Raji (cell line): ENCODE measurements around the gene NFKBIB.

Experiments
- POLR2A ChIP-seq: IDR thresholded peaks from 2 replicates; pipeline ENCODE4 v1.6.1; 2011; ENCODE audit warnings: low read depth, low read length, control low read depth; ENCODE audit not compliant: insufficient read depth

The NFKBIB gene

GRCh38 chr19:38915329-38916321 lies 15.9 kb downstream of the NFKBIB start:
- TF ChIP-seq POLR2A, result no peak

GRCh38 chr19:38917516-38917915 lies 17.7 kb downstream of the NFKBIB start:
- TF ChIP-seq POLR2A, result no peak

DNA sequence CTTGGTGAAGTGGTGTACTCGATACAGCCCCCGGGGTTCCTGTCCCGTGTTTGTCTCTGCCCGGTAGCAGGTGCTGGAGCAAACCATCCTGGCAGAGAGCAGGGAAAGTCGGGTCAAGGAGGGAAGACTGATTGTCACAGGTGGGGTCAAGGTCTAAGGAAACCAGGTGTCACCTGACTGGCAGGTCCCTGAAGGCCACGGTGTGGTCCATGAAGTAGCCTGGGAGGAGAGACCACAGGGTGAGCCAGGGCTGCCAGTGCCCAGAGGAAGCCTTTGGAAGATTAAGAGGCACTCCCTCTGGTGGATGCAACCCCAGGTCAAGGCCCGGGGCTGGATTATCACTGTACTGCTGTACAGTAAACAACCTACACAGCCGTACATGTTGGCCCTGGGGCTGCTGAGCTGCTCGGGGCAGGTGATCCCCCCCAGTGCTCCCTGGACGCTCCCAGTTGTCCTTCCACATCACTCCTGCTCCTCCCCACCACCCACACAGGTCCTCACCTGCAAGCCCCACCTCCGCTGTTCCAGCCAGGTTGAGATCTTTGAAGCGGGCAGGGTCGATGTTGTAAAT lies 18.2 kb downstream of the NFKBIB start:
- no peak for TF ChIP-seq POLR2A

- no peak for TF ChIP-seq POLR2A
Observed at GRCh38 chr19:38918526-38918925, 18.8 kb downstream of the NFKBIB start.

GRCh38 chr19:38919837-38920601 lies 20.2 kb downstream of the NFKBIB start:
- TF ChIP-seq POLR2A, result no peak

- no peak for TF ChIP-seq POLR2A
Observed at GRCh38 chr19:38920602-38921419, 21.0 kb downstream of the NFKBIB start.

DNA sequence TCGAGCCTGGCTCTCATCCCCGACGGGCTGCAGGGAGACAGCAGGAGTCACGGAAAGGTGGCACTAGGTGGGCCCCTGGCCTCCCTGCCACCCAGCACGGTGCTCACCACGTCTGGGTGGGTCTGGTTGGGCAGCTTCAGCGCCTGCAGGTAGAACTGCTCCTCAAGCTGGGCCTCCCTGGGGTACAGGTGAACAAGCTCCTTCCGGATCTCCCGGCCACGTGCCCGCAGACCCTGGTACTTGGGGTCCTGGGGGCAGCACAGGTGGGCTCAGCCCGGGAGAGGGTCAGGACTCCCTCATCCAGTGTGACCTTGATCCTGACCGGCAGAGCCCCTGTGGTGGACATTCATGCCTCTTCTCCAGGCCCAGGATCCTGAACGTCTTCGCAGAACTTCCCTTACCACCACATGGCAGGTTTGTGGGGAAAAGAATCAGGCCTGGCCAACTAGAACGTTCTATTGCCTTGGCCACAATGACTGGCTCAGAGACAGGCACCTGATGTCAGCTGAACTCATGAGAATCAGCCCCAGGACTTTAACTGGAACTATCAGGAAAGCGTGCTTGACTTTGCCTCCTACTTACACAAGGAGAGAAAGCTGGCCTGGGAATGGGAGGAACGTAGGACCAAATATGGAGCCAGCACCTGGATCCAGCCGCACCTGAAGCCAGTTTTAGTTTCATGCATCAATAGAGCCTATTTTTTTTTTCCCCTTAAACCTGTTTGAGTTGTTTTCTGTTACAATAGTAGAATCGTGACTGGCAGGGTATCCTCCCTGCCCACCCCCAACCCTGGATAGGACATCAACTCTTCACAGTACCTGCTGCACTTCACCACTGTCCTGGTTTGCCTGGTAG lies 21.9 kb downstream of the NFKBIB start:
- TF ChIP-seq POLR2A, result no peak

- TF ChIP-seq POLR2A, result no peak
Observed at GRCh38 chr19:38922482-38922881, 22.7 kb downstream of the NFKBIB start.

GRCh38 chr19:38924388-38924787 lies 24.6 kb downstream of the NFKBIB start:
- TF ChIP-seq POLR2A, result no peak

DNA sequence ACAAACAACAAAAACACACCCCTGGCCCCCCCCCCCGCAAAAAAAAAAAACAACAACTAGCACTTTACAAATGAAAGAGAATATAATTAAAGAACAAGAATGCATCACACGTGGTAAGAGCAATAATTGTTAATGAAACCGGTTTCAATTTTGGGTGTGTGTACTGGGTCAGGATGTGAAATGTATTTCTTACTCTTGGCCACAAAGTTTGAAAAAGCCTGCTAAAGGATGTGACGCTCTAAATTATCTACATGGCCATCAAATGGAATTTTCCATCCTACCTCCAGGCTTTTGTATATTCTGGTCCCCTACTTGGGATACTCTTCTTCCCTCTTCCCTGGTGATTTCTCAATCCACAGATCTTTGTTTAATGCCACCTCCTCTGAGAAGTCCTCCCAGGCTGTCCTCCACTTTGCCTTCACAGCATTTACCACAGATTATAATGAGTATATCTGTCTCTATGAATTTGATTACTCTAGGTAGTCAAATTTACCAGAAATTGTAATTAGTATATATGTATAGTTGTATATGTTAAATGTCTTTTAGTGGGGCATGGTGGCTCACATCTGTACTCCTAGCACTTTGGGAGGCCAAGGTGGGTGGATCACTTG lies 28.7 kb downstream of the NFKBIB start:
- TF ChIP-seq POLR2A, result no peak

GRCh38 chr19:38929929-38930775 lies 30.4 kb downstream of the NFKBIB start, which contains the start of gene SARS2:
Gene SARS2 (minus strand): TSS chr19:38930763. CDS start chr19:38930736, 27 bp downstream.
- peak; percentile 73 for TF ChIP-seq POLR2A

DNA sequence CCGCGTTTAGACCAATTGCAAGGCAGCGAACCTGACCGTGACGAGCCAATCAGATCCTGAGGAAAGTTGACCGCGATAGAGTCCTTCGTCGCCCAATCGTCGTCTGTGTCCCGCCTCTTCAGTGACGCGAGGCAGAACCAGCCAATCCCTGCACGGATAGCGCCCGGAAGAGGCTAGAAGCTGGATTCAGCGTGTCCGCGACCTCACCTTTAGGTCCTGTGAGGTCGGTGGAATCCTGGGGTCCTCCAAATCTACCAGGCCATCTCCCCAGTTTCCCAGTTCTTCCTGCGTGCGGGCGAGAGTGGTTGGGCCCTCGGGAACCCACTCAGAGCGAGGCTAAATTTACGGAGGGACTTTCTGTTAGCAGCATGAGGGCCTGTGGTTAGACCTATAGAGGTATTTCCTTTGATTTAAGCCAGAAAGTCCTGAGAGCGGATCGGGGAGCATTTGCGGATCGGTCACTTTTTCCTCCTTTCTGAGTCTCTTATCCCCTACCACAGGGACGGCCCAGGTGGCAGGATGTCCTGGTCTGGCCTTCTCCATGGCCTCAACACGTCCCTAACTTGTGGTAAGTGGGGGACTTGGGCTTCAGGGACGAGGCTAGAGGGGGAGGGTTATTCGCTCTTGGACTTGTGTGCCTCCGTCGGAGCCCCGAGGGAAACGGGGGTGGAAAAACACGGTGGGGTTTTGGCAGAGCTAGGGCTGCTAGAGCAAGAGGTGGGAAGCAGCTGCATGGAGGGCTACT lies 31.2 kb downstream of the NFKBIB start, which contains the start of gene MRPS12:
Gene MRPS12, plus strand, starts transcription at position 169 of the 745 bp plus-strand sequence. Its CDS starts 351 bp downstream, at position 520.
- peak; percentile 94 for TF ChIP-seq POLR2A

GRCh38 chr19:38931521-38931793 lies 31.7 kb downstream of the NFKBIB start:
- TF ChIP-seq POLR2A, result no peak
